HAP-1 (cell line): Measurements from ENCODE around the gene HLA-DQB2.

ENCODE experiments used
- DNase-seq, 2 experiments: peaks; one replicate each; pipeline ENCODE4 v3.0.0-alpha.2; 2016 to 2020; ENCODE audit warnings: low spot score in 2 of 2
- H3K27me3 ChIP-seq: fragments of 250-450 bp; sonication (Bioruptor Pico); 2 replicates; pipeline ENCODE4 v1.5.1; 2020; ENCODE audit warnings: low read depth, mild to moderate bottlenecking, moderate library complexity
- H3K36me3 ChIP-seq: fragments of 250-450 bp; sonication (Bioruptor Pico); replicated peaks from 2 replicates; pipeline ENCODE4 v1.5.1; 2020; ENCODE audit warnings: mild to moderate bottlenecking
- H3K4me1 ChIP-seq: fragments of 250-450 bp; sonication (Bioruptor Pico); 2 replicates; pipeline ENCODE4 v1.5.1; 2020; ENCODE audit warnings: mild to moderate bottlenecking
- H3K4me3 ChIP-seq: fragments of 250-450 bp; sonication (Bioruptor Pico); 2 replicates; pipeline ENCODE4 v1.5.1; 2020; ENCODE audit warnings: mild to moderate bottlenecking, moderate library complexity
- H3K9me3 ChIP-seq: fragments of 250-450 bp; sonication (Bioruptor Pico); 2 replicates; pipeline ENCODE4 v1.5.1; 2020; ENCODE audit warnings: mild to moderate bottlenecking, moderate library complexity
- in situ Hi-C: fragments of 300-500 bp; cut with MboI; formaldehyde crosslinking; loops from 3 replicates; pipeline ENCODE4 v1.14.3; 2020; ENCODE audit warnings: low sequenced_read_pairs, inconsistent platforms, mixed read lengths

Gene HLA-DQB2

GRCh38 chr6:32718879-32719278 is 44.5 kb downstream of the HLA-DQB2 start:
- Histone ChIP-seq H3K9me3 (no peaks in the 10 kb centered on the region), H3K4me1 (no peaks in the 10 kb centered on the region), H3K27me3 (peaks cover 14% of the 10 kb centered on the region), H3K36me3 (no peaks in the 10 kb centered on the region), H3K4me3 (no peak overlapping the region)
- DNase-seq: no peak
- in situ Hi-C loops: no loop called here

- H3K36me3 ChIP-seq: no peaks in the 10 kb centered on the region
- H3K4me1 ChIP-seq: no peaks in the 10 kb centered on the region
- no peaks in the 10 kb centered on the region for H3K9me3 ChIP-seq
- no peak for DNase-seq
- in situ Hi-C loops: no loop called here
- H3K27me3 ChIP-seq: peaks cover 17% of the 10 kb centered on the region
- no peak overlapping the region for H3K4me3 ChIP-seq
Measured at GRCh38 chr6:32716396-32716795, 46.9 kb downstream of the HLA-DQB2 start.

- H3K4me1 ChIP-seq: no peaks in the 10 kb centered on the region
- in situ Hi-C loops: no loop called here
- H3K4me3 ChIP-seq: no peak overlapping the region
- H3K36me3 ChIP-seq: no peaks in the 10 kb centered on the region
- no peak for DNase-seq
- peaks cover 9% of the 10 kb centered on the region; the same call in 1 of the 2 replicates for H3K27me3 ChIP-seq
- no peaks in the 10 kb centered on the region for H3K9me3 ChIP-seq
Measured at GRCh38 chr6:32713241-32713640, 50.1 kb downstream of the HLA-DQB2 start.

GRCh38 chr6:32709625-32710024 is 53.7 kb downstream of the HLA-DQB2 start:
- in situ Hi-C loops: no loop called here
- Histone ChIP-seq H3K36me3 (no peaks in the 10 kb centered on the region), H3K4me1 (no peaks in the 10 kb centered on the region), H3K27me3 (peaks cover 7% of the 10 kb centered on the region; the same call in 1 of the 2 replicates), H3K9me3 (no peaks in the 10 kb centered on the region), H3K4me3 (no peak overlapping the region)
- DNase-seq: no peak
